Mucosa of stomach (tissue), 1 donor: ENCODE results near the gene MST1.

Experiments
- H3K27me3 ChIP-seq: one replicate; pipeline ENCODE4 v1.7.0; 2013; ENCODE audit warnings: mild to moderate bottlenecking, low read length; ENCODE audit not compliant: control insufficient read depth, insufficient read depth
- H3K36me3 ChIP-seq: one replicate; pipeline ENCODE4 v1.7.0; 2013; ENCODE audit warnings: low read length; ENCODE audit not compliant: control insufficient read depth, insufficient read depth
- H3K4me1 ChIP-seq: one replicate; pipeline ENCODE4 v1.7.0; 2013; ENCODE audit warnings: mild to moderate bottlenecking, low read length; ENCODE audit not compliant: control insufficient read depth, insufficient read depth
- H3K4me3 ChIP-seq: one replicate; pipeline ENCODE4 v1.7.0; 2013; ENCODE audit warnings: low read length
- H3K9ac ChIP-seq: one replicate; pipeline ENCODE4 v1.7.0; 2013; ENCODE audit warnings: mild to moderate bottlenecking, low read length, moderate library complexity
- H3K9me3 ChIP-seq: one replicate; pipeline ENCODE4 v1.7.0; 2013; ENCODE audit warnings: mild to moderate bottlenecking, low read length, moderate library complexity; ENCODE audit not compliant: control insufficient read depth
- donor health status: Pancreatic carcinoma.

MST1 gene

GRCh38 chr3:49656541-49657112 is 32.6 kb downstream of the MST1 start:
- no peaks in the 10 kb centered on the region for H3K36me3 ChIP-seq
- no peaks in the 10 kb centered on the region for H3K27me3 ChIP-seq
- no peaks in the 10 kb centered on the region for H3K4me1 ChIP-seq
- no peak overlapping the region for H3K4me3 ChIP-seq
- no peak overlapping the region for H3K9ac ChIP-seq
- H3K9me3 ChIP-seq, result no peaks in the 10 kb centered on the region

- H3K4me1 ChIP-seq, result no peaks in the 10 kb centered on the region
- no peaks in the 10 kb centered on the region for H3K36me3 ChIP-seq
- no peaks in the 10 kb centered on the region for H3K27me3 ChIP-seq
- H3K4me3 ChIP-seq, result no peak overlapping the region
- H3K9me3 ChIP-seq, result no peaks in the 10 kb centered on the region
- H3K9ac ChIP-seq, result no peak overlapping the region
Observed at GRCh38 chr3:49655731-49656285, 33.5 kb downstream of the MST1 start.

- Histone ChIP-seq H3K36me3 (no peaks in the 10 kb centered on the region), H3K4me3 (no peak overlapping the region), H3K27me3 (no peaks in the 10 kb centered on the region), H3K9ac (no peak overlapping the region), H3K4me1 (no peaks in the 10 kb centered on the region), H3K9me3 (no peaks in the 10 kb centered on the region)
Observed at GRCh38 chr3:49654955-49655556, 34.2 kb downstream of the MST1 start.

GRCh38 chr3:49654176-49654825 is 35.0 kb downstream of the MST1 start:
- H3K4me1 ChIP-seq, result no peaks in the 10 kb centered on the region
- H3K4me3 ChIP-seq, result no peak overlapping the region
- H3K36me3 ChIP-seq, result no peaks in the 10 kb centered on the region
- no peaks in the 10 kb centered on the region for H3K9me3 ChIP-seq
- H3K27me3 ChIP-seq, result no peaks in the 10 kb centered on the region
- H3K9ac ChIP-seq, result no peak overlapping the region

- Histone ChIP-seq H3K4me1 (no peaks in the 10 kb centered on the region), H3K9ac (no peak overlapping the region), H3K27me3 (no peaks in the 10 kb centered on the region), H3K4me3 (no peak overlapping the region), H3K9me3 (no peaks in the 10 kb centered on the region), H3K36me3 (no peaks in the 10 kb centered on the region)
Observed at GRCh38 chr3:49653621-49654020, 35.7 kb downstream of the MST1 start.

GRCh38 chr3:49652903-49653415 is 36.3 kb downstream of the MST1 start:
- H3K9ac ChIP-seq, result no peak overlapping the region
- no peaks in the 10 kb centered on the region for H3K9me3 ChIP-seq
- H3K36me3 ChIP-seq, result no peaks in the 10 kb centered on the region
- no peaks in the 10 kb centered on the region for H3K4me1 ChIP-seq
- no peaks in the 10 kb centered on the region for H3K27me3 ChIP-seq
- H3K4me3 ChIP-seq, result no peak overlapping the region

- Histone ChIP-seq H3K27me3 (no peaks in the 10 kb centered on the region), H3K9me3 (no peaks in the 10 kb centered on the region), H3K36me3 (no peaks in the 10 kb centered on the region), H3K9ac (no peak overlapping the region), H3K4me3 (no peak overlapping the region), H3K4me1 (no peaks in the 10 kb centered on the region)
Observed at GRCh38 chr3:49652218-49652902, 36.9 kb downstream of the MST1 start.

- Histone ChIP-seq H3K36me3 (no peaks in the 10 kb centered on the region), H3K9ac (no peak overlapping the region), H3K9me3 (no peaks in the 10 kb centered on the region), H3K27me3 (no peaks in the 10 kb centered on the region), H3K4me1 (no peaks in the 10 kb centered on the region), H3K4me3 (no peak overlapping the region)
Observed at GRCh38 chr3:49650637-49651036, 38.6 kb downstream of the MST1 start.

- Histone ChIP-seq H3K36me3 (no peaks in the 10 kb centered on the region), H3K27me3 (no peaks in the 10 kb centered on the region), H3K4me1 (no peaks in the 10 kb centered on the region), H3K9ac (no peak overlapping the region), H3K4me3 (no peak overlapping the region), H3K9me3 (no peaks in the 10 kb centered on the region)
Observed at GRCh38 chr3:49650177-49650576, 39.1 kb downstream of the MST1 start.

GRCh38 chr3:49649576-49649975 is 39.7 kb downstream of the MST1 start:
- Histone ChIP-seq H3K4me3 (no peak overlapping the region), H3K4me1 (no peaks in the 10 kb centered on the region), H3K9ac (no peak overlapping the region), H3K36me3 (no peaks in the 10 kb centered on the region), H3K9me3 (no peaks in the 10 kb centered on the region), H3K27me3 (no peaks in the 10 kb centered on the region)

- H3K4me3 ChIP-seq, result no peak overlapping the region
- no peaks in the 10 kb centered on the region for H3K27me3 ChIP-seq
- no peak overlapping the region for H3K9ac ChIP-seq
- H3K36me3 ChIP-seq, result no peaks in the 10 kb centered on the region
- H3K4me1 ChIP-seq, result no peaks in the 10 kb centered on the region
- H3K9me3 ChIP-seq, result no peaks in the 10 kb centered on the region
Observed at GRCh38 chr3:49648354-49649019, 40.8 kb downstream of the MST1 start.
